GM18508 (cell line): ENCODE measurements around the gene PRTFDC1.
"Not testable (repeated sequence)": the region's sequence is repeated elsewhere in the genome, so short reads cannot be mapped to it uniquely, and the experiment has no call there.

Source experiments
- ATAC-seq: cut with Tn5 transposase; IDR thresholded peaks from one replicate; pipeline ENCODE4 v1.9.1; 2021; ENCODE audit warnings: moderate number of reproducible peaks; ENCODE audit not compliant: insufficient read depth, unreplicated experiment

The PRTFDC1 gene

GRCh38 chr10:24968349-24968748 lies 15.9 kb upstream of the PRTFDC1 start:
- ATAC-seq = no peak

DNA sequence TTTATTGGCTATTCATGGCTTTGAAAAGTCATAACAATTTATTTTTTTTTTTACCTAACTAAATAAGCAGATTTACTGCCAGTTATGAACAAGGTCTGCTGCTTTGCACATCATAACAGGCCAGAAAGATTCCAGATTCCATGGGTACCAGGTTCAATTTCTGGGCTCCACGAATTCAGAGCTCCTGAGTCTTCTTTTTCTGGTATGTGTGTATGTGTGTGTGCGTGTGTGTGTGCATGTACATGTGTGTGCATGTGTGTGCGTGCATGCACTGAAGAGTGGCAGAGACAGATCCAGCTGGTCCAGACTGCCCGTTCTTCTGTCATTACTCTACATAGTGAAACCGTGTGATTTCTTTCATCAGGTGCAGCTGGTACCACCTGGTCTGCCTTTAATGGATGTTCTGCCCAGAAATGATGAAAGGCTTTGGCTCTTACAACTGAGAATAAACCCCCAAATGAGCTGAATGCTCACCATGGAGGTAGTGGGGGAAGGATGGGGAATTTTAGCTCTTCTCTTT lies 14.6 kb upstream of the PRTFDC1 start:
- no peak for ATAC-seq

DNA sequence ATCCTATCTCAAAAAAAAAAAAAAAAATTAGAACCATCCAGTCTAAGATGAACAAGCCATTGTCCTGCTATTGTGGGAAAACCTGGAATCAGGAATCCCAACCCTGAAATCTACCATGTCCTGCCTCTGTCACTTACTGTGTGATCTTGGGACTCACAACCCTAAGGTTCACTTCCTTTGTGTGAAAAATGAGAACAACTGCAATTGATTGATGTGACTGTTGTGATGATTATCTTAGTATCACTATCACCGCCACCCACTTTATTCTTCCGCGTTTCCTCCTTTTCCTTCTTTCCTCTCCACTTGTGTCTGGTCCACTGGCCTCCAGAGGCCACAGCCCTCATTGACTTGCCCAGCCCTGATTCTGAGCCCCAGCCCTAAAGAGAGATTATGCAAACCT lies 12.6 kb upstream of the PRTFDC1 start:
- no peak for ATAC-seq

- ATAC-seq = no peak
Observed at GRCh38 chr10:24963521-24964041, 11.2 kb upstream of the PRTFDC1 start.

- no peak for ATAC-seq
Observed at GRCh38 chr10:24962995-24963394, 10.6 kb upstream of the PRTFDC1 start.

DNA sequence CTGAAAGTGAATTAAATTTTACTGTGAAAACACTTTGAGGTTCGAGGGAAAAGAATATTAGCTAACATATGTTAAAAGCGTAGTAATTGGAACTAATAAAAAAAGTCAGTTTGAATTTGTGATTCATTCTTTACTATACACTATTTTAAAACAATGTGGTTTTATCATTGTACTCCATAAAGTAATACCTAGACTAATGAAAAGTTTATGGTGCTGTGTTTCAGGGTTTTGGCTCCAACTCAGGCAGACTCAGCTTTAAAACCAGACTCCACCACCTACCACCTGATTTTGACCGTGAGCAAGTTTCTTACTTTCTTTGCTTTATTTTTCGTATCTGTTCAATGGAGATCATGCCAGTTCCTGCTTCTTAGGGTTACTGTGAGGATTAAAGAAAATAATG lies 9.2 kb upstream of the PRTFDC1 start:
- no peak for ATAC-seq

DNA sequence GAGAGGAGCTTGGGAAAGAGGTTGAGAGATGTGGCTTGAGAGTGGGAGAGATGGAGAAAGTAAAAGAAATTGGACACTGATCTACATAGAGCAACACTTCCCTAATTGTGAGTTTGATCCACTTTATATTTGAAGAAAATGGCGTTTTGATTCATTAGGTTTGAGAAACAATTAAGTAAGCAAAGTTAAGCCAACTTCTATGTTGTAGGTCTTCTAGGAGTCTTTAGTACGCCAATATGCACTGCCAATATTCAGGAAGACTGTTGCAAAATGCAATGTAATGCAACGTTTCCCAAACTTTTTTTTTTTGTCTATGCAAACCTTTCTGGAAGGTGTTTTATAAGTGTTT lies 7.0 kb upstream of the PRTFDC1 start:
- no peak for ATAC-seq

GRCh38 chr10:24958721-24959381 lies 6.4 kb upstream of the PRTFDC1 start:
- ATAC-seq = no peak

DNA sequence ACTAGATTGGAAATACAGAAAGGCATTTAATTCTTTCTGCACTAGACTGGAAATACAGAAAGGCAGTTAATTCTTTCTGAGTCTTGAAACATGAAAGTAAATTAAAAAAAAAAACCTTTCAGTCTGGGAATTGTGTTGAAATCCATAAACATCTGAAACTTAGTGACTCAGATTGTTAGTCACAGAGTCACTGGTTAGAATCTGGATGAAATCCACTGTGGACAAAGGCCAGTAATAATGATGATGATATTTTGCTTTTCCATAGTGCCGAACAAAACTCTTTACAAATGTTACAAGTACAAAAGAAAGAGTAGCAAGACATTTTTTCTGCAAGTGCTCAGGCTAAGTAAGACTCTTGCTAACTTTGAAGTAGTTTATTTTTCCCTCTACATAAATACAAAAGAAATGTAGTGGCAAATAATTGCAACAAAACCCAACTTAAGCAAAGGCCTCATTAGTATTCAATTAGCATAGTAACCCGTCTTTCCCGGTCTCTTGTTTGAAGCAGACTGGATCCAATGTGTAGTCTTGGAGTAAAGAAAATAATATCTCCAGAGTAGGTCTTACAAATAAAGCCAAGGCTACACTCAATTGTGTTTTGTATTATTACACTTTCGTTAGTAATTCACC lies 5.8 kb upstream of the PRTFDC1 start:
- ATAC-seq = no peak

- not testable (repeated sequence) for ATAC-seq
Observed at GRCh38 chr10:24957624-24958051, 5.2 kb upstream of the PRTFDC1 start.

DNA sequence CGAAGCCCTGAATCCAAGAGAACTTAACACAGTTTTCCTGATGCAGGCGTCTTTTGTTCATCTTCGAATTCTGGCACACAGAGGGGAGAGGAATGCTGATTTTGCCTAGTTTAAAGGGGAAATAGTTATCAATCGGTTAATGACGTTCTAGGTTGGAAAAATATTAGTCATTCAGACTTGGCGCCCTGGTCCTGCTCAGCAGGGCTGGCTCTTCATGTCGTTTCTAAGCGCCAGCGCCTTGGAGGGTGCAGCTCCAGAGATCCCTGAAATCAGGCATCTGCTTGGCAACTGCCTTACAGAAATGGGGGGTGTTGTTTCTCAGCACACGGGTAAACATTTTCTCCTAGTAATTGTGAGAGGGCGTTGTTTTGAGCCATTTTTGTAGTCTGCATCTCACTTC lies 1.3 kb upstream of the PRTFDC1 start:
- no peak for ATAC-seq

GRCh38 chr10:24952707-24953645 lies 570 bp upstream of the PRTFDC1 start:
- no peak for ATAC-seq

DNA sequence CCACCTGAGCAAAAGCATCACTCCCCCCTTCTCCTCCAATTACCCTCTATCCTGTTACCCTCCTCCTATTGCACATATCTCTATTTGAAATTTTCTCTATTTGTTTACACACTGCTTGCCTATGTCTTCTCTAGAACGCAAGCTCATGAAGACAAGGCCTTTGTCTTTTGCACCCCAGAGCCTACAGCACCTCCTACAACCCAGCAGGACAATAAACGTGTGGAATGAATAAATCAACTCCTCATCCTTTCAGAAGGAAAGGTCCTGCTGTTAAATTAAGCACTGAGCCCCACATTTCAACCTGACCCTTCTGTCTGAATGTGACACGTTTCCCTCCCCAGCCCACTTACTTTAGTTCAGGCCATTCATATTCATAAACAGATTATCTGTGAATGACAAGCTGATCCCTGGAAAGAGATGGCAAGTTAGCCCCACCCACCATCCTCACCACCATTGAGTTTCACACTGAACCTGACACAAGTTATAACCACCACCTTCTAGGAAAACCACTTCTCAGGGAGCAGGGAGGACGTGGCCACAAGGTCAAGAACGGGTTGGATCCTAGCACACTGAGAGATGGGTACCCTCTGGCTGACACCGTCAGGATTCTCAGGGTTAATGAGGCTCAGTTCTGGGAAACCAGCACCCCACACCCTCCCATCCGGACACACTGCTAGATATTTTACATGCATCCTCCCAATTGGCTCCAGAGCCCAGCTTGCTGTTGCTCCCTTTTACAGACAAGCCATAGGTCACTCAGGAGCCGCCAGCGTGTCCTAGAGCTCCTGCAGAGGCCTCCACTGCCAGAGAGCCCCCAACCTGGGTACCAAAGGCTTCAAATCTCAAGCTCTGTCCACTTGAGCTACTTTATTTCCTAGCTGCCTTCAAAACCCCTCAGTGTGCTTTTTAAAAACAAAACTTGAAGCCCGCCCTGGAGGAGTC lies 934 bp downstream of the PRTFDC1 start:
- no peak for ATAC-seq

- ATAC-seq = no peak
Observed at GRCh38 chr10:24950439-24950838, 2.0 kb downstream of the PRTFDC1 start.

DNA sequence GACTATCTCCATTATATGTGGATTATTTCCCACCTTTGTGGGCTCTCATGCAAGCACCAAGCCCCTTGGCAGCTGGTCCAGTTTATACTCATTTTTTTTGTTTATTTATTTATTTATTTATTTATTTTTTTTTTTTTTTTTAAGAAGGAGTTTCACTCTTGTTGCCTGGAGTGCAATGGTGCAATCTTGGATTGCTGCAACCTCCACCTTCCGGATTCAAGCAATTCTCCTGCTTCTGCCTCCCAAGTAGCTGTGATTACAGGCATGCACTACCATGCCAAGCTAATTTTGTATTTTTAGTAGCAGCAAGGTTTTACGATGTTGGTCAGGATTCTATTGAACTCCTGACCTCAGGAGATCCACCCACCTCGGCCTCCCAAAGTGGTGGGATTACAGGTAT lies 2.8 kb downstream of the PRTFDC1 start:
- ATAC-seq = no peak

DNA sequence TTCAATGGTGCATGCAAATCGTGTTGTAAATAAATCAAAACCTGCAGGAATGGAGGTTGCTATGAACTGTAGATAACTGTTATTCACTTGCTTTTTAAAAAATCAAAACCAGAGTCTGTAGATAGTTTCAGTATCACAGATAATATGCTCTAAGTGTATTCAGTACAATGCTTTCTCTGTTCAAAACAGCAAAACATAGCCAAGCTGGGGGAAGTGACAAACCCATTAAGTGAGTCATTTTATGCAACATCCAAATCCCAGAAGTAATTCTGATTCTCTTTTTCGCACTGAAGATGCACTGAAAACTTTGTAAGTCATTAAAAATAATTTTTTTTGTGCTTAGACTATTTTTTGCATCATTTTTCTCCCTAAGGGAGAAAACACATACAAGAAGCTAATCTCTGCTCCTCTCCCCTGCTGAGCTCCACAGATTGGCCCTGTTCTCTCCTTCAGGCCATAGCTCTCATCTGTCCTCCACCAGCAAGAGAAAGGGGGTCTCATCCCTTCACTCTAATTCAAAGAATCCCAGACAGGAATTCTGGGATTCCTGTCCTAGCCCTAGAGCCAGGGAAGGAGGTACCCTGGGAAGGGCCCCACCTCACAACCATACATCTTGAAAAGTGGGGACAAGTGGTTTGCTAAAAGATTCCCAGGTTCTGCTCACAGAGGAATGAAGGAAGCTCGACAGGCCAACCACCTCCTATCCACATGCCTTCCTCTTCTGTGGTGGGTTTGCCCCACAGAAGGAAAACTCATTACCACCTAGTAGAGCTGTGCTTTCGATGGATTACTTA lies 4.9 kb downstream of the PRTFDC1 start:
- peak; percentile 64 for ATAC-seq

- no peak for ATAC-seq
Observed at GRCh38 chr10:24944512-24945255, 7.7 kb downstream of the PRTFDC1 start.

DNA sequence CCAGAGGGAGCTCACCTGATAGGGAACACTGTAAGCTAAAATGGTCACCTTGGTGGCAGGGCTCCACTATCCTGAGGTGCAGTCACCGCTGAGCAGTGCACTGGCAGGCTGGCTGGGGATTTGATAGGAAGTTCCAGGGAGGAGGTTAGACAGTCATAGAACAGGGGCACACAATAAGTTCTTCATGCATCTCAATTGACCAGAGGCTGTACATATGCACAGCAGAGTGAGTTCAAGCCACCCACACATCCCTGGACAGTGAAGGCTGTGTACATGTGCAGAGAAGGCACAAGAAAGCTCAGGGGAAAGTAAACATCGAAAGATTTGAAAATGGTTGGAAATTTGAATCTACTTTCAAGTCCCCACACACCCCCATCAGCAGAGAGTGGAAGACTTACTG lies 13.9 kb downstream of the PRTFDC1 start:
- no peak for ATAC-seq
